Measurements from ENCODE around the gene MPC1. TPM values are rescaled to one million over a fixed set of nuclear protein-coding genes. Genes with fewer than 3 reads are reported as not detected.

MPC1 gene
- total and polyA plus RNA-seq, 10 donors = 29.1 to 58.6 (median 37.7) TPM

- H3K36me3 ChIP-seq = no peaks in the 10 kb centered on the region
- H3K27me3 ChIP-seq (replicated peaks in 1 of 7) = no peaks in the 10 kb centered on the region
- TF ChIP-seq POLR2AphosphoS5 (IDR thresholded peaks at IDR 0.05) = no peak
- TF ChIP-seq POLR2A (IDR thresholded peaks at IDR 0.05) = no peak
- TF ChIP-seq, protein P1, sequence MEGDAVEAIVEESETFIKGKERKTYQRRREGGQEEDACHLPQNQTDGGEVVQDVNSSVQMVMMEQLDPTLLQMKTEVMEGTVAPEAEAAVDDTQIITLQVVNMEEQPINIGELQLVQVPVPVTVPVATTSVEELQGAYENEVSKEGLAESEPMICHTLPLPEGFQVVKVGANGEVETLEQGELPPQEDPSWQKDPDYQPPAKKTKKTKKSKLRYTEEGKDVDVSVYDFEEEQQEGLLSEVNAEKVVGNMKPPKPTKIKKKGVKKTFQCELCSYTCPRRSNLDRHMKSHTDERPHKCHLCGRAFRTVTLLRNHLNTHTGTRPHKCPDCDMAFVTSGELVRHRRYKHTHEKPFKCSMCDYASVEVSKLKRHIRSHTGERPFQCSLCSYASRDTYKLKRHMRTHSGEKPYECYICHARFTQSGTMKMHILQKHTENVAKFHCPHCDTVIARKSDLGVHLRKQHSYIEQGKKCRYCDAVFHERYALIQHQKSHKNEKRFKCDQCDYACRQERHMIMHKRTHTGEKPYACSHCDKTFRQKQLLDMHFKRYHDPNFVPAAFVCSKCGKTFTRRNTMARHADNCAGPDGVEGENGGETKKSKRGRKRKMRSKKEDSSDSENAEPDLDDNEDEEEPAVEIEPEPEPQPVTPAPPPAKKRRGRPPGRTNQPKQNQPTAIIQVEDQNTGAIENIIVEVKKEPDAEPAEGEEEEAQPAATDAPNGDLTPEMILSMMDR (IDR thresholded peaks at IDR 0.05 in 8 of 11, conservative IDR thresholded peaks at IDR 0.05 in 3 of 11) = no peak
- no peak overlapping the region for H3K27ac ChIP-seq
- intact Hi-C loops (cut with DNase I; ENCODE audit: low total_unique reads) = no loop called here
- no peak overlapping the region for H3K4me3 ChIP-seq
- peaks cover 0 to 11% (median 2%) of the 10 kb centered on the region in 6 donors for H3K4me1 ChIP-seq
- DNase-seq = no peak
- WGBS, 5 donors = 46 to 81% (median 58%) methylated on average over 1 of the region's 1 CpG
- peaks cover 0 to 13% (median 0%) of the 10 kb centered on the region in 8 donors for H3K9me3 ChIP-seq
These were observed 29.2 kb downstream of the MPC1 start for GRCh38 chr6:166353507-166353906.

- DNase-seq = no peak
- Histone ChIP-seq H3K4me1 (peaks cover 0 to 11% (median 2%) of the 10 kb centered on the region in 6 donors), H3K27me3 (replicated peaks in 1 of 7) (no peaks in the 10 kb centered on the region), H3K27ac (no peak overlapping the region), H3K4me3 (no peak overlapping the region), H3K9me3 (peaks cover 0 to 12% (median 0%) of the 10 kb centered on the region in 8 donors), H3K36me3 (no peaks in the 10 kb centered on the region)
- intact Hi-C loops (cut with DNase I; ENCODE audit: low total_unique reads) = no loop called here
- TF ChIP-seq POLR2AphosphoS5 (IDR thresholded peaks at IDR 0.05) (no peak), POLR2A (IDR thresholded peaks at IDR 0.05) (no peak)
- TF ChIP-seq, protein P1 (IDR thresholded peaks at IDR 0.05 in 8 of 11, conservative IDR thresholded peaks at IDR 0.05 in 3 of 11) = no peak
These were observed 29.8 kb downstream of the MPC1 start for GRCh38 chr6:166352923-166353322.

- H3K4me3 ChIP-seq = peak overlapping the region in 1 of 8 donors; percentile 16
- no peaks in the 10 kb centered on the region for H3K36me3 ChIP-seq
- H3K27me3 ChIP-seq (replicated peaks in 1 of 7) = no peaks in the 10 kb centered on the region
- WGBS, 5 donors = 11 to 30% (median 19%) methylated on average over 4 of the region's 4 CpGs
- TF ChIP-seq, protein P1 (IDR thresholded peaks at IDR 0.05 in 8 of 11, conservative IDR thresholded peaks at IDR 0.05 in 3 of 11) = no peak
- TF ChIP-seq POLR2A (IDR thresholded peaks at IDR 0.05) (no peak), POLR2AphosphoS5 (IDR thresholded peaks at IDR 0.05) (no peak)
- intact Hi-C loops (cut with DNase I; ENCODE audit: low total_unique reads) = no loop called here
- peaks cover 0 to 11% (median 2%) of the 10 kb centered on the region in 6 donors for H3K4me1 ChIP-seq
- peaks cover 0 to 12% (median 0%) of the 10 kb centered on the region in 8 donors for H3K9me3 ChIP-seq
- no peak for DNase-seq
- peak overlapping the region in 5 of 8 donors; percentile 1 to 51 (median 20) for H3K27ac ChIP-seq
These were observed 30.9 kb downstream of the MPC1 start for GRCh38 chr6:166351715-166352285.

DNA sequence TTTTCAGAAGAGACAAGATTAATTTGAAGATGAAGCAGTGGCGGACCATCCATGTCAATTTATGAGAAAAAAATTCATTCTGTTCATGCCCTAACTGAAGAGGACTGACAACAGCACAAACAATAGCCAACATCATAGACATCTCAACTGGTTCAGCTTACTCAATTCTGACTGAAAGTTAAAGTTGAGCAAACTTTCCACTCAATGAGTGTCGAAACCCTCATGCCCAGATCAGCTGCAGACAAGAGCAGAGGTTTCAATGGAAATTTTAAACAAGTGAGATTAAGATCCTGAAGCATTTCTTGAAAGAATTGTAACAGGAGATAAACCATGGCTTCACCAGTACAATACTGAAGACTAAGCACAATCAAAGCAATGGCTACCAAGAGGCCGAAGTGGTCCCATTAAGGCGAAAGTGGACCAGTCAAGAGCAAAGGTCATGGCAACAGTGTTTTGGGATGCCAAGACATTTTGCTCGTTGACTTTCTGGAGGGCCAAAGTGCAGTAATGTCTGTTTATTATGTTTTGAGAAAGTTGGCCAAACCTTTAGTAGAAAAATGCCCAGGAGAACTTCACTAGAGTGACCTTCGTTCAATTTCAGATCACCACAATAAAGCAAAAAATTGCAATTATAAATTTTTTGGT is 34.3 kb downstream of the MPC1 start:
- H3K4me1 ChIP-seq = peaks cover 0 to 18% (median 6%) of the 10 kb centered on the region in 6 donors
- H3K27me3 ChIP-seq (replicated peaks in 1 of 7) = no peaks in the 10 kb centered on the region
- no peak overlapping the region for H3K27ac ChIP-seq
- intact Hi-C loops (cut with DNase I; ENCODE audit: low total_unique reads) = no loop called here
- 82 to 92% (median 84%) methylated on average over 6 of the region's 6 CpGs for WGBS, 5 donors
- no peak overlapping the region for H3K4me3 ChIP-seq
- DNase-seq = no peak
- peaks cover 0 to 12% (median 0%) of the 10 kb centered on the region in 8 donors for H3K9me3 ChIP-seq
- TF ChIP-seq, protein P1 (IDR thresholded peaks at IDR 0.05 in 8 of 11, conservative IDR thresholded peaks at IDR 0.05 in 3 of 11) = no peak
- no peak for TF ChIP-seq POLR2AphosphoS5 (IDR thresholded peaks at IDR 0.05)
- TF ChIP-seq POLR2A (IDR thresholded peaks at IDR 0.05) = no peak
- H3K36me3 ChIP-seq = no peaks in the 10 kb centered on the region
